ENCODE data around the gene PLEKHG3.
"Not testable (repeated sequence)": the region's sequence is repeated elsewhere in the genome, so short reads cannot be mapped to it uniquely, and the experiment has no call there.

PLEKHG3 gene

DNA sequence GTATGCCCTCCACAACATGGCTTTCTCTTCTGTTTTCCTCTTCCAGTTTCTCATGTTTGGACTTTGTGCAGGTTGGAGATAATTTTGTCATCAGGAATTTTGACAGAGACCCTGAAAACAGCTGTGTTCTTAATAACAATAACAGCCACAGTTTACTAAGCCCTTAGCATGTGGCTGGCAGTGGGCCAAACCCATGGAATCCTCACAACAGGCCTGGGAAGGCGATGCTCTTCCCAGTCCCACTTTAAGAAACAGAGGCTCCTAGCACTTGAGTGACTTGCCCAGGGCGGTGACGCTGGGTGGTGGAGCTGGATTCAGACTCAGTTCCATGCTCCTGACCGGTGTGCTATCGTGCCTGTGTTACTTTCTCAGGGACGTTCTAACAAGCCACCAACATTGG, 20.1 kb upstream of the PLEKHG3 start:
- CTCF ChIA-PET, result no interaction called here
- H3K27ac ChIP-seq, result peak overlapping the region; percentile 98
- POLR2A ChIA-PET (ENCODE audit: low non-redundant PET), result no interaction called here
- no peak for DNase-seq (ENCODE audit: low spot score)
- TF ChIP-seq, protein P1, sequence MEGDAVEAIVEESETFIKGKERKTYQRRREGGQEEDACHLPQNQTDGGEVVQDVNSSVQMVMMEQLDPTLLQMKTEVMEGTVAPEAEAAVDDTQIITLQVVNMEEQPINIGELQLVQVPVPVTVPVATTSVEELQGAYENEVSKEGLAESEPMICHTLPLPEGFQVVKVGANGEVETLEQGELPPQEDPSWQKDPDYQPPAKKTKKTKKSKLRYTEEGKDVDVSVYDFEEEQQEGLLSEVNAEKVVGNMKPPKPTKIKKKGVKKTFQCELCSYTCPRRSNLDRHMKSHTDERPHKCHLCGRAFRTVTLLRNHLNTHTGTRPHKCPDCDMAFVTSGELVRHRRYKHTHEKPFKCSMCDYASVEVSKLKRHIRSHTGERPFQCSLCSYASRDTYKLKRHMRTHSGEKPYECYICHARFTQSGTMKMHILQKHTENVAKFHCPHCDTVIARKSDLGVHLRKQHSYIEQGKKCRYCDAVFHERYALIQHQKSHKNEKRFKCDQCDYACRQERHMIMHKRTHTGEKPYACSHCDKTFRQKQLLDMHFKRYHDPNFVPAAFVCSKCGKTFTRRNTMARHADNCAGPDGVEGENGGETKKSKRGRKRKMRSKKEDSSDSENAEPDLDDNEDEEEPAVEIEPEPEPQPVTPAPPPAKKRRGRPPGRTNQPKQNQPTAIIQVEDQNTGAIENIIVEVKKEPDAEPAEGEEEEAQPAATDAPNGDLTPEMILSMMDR (conservative IDR thresholded peaks at IDR 0.05; ENCODE audit: low read depth), result no peak

DNA sequence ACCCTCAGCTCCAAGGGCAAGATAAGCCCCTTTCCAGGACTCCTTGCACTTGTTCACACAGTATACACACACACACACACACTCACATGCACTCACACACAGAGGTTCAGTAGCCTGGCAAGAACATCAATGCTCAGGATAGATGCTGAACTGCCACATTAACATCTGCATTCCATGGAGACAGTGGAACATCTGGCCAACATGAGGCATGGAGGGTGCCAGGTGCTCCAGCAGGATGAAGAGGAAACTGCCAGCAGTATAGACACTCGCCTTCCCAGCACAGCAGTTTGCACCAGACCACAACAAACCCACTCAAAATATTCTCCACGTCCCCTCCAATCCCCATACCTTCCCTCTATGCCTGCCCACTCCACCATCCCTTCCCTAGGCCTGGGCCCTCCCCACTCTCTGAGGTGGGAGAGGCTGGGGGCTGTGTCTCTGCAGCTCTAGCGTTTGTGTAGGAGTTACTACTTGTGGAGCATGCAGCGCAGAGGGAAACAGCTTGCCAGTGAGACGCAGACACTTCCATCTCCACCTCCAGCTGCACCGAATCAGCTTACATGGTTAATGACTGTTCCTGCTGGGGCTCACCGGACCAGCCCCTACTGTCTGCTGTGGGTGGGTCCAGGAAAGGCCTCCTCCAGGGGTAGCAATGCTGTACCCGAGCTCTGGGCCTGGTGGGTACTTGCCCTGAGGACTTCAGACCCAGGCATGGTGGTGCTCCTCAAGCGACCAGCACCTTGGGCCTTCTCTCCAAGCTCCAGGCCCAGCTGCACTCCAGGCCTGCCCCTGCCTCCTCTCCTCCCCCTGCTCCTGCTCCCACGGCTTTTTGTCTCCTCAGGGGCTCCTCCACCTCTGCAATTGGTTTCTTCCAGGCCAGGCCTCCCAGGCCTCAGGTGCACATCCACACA, 18.6 kb upstream of the PLEKHG3 start:
- TF ChIP-seq, protein P1 (conservative IDR thresholded peaks at IDR 0.05; ENCODE audit: low read depth), result no peak
- ChIA-PET CTCF (no interaction called here), POLR2A (ENCODE audit: low non-redundant PET) (no interaction called here)
- H3K27ac ChIP-seq, result peak overlapping the region; percentile 30
- no peak for DNase-seq (ENCODE audit: low spot score)

DNA sequence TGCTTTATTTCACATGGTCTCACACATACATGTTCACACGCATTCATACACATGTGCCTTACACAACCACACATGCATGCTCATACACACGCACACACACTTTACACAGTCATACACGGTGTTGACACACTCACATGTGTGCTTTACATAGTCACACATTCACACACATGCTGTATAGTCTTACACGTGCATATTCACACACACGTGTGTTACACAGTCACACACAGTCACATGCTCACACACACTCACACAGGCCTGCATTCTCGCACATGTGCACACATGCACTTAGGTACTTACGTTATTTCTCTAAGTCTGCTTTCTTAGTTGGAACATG, 18.0 kb upstream of the PLEKHG3 start:
- ChIA-PET POLR2A (ENCODE audit: low non-redundant PET) (no interaction called here), CTCF (no interaction called here)
- DNase-seq (ENCODE audit: low spot score), result no peak
- no peak overlapping the region; the same call in 1 of the 2 replicates for H3K27ac ChIP-seq
- TF ChIP-seq, protein P1 (conservative IDR thresholded peaks at IDR 0.05; ENCODE audit: low read depth), result no peak

DNA sequence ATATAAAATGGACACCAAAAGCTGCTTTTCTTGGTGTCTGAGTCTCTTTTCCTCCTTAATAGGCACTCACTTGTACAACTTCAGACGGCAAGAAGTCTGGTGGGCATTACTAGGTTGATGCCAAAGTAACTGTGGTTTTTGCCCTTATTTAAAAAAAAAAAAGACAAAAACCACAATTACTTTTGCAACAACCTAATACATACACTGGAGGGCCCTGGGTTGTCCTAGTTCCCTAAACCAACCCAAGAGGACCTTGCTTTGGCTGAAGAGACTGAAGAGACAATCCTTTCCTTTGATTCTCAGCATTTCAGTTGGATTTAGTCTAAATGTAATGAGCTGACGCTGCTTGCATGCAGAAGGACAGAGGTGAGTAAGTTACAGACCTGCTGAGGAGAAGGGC, 16.2 kb upstream of the PLEKHG3 start:
- no peak for DNase-seq (ENCODE audit: low spot score)
- POLR2A ChIA-PET (ENCODE audit: low non-redundant PET), result no interaction called here
- H3K27ac ChIP-seq, result no peak overlapping the region
- CTCF ChIA-PET, result no interaction called here
- TF ChIP-seq, protein P1 (conservative IDR thresholded peaks at IDR 0.05; ENCODE audit: low read depth), result no peak

DNA sequence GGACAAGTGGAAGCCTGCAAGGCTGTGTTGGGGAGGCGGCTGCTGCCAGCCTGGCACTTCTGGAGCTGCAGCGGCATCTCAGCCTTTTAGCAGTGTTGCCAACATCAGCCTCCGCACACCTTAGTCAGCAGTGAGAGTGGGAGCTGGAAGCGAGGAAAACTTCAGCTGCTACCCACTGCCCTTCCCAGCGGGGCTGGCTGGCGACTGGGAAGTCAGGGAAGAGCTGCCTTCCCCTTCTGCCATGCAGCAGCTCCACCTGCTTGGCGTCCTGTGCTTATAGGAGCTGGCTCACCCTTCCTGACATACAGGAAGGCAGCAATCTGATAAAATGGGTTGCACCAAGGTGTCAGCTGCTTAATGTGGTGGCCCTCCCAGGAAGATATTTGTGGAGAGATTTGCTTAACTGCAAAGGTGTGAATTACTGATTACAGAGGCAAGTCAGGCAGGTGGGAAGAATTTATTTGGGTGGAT, 15.4 kb upstream of the PLEKHG3 start:
- TF ChIP-seq, protein P1 (conservative IDR thresholded peaks at IDR 0.05; ENCODE audit: low read depth), result no peak
- H3K27ac ChIP-seq, result peak overlapping the region; percentile 30; the same call in 1 of the 2 replicates
- ChIA-PET POLR2A (ENCODE audit: low non-redundant PET) (no interaction called here), CTCF (no interaction called here)
- DNase-seq (ENCODE audit: low spot score), result no peak

DNA sequence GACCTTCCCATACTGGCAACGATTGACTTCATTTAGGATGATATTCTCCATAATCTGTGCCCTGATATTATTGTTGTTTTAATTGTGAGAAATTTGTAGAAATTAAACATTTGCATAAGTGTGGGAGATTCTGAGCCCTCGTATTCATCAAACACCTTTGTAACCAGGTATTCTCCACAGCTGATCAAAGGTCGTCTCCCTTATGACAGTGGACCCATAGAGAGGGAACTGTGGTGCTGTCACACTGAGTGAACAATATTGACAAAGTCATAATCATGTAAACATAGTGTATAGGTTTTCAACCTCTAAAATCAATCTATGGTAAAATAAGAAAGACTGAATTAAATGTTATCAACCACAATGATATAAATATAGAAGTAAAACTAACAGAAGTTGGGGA, 14.9 kb upstream of the PLEKHG3 start:
- no peak for DNase-seq (ENCODE audit: low spot score)
- TF ChIP-seq, protein P1 (conservative IDR thresholded peaks at IDR 0.05; ENCODE audit: low read depth), result no peak
- no peak overlapping the region for H3K27ac ChIP-seq
- POLR2A ChIA-PET (ENCODE audit: low non-redundant PET), result no interaction called here
- CTCF ChIA-PET, result no interaction called here

DNA sequence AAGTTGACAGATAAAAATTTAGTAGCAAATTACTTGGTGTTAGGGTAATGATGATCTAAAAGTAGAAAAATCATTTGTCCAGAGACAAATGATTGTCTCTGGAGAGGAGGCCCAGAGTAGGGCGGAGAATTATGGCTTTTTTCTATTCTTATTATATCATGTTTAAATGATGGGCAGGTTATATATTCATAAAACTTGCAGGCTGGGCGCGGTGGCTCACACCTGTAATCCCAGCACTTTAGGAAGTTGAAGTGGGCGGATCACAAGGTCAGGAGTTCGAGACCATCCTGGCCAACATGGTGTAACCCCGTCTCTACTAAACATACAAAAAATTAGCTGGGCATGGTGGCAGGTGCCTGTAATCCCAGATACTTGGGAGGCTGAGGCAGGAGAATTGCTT, 13.6 kb upstream of the PLEKHG3 start:
- H3K27ac ChIP-seq; DNase-seq (ENCODE audit: low spot score); POLR2A ChIA-PET (ENCODE audit: low non-redundant PET); CTCF ChIA-PET: not testable (repeated sequence)
